ENCODE results near the gene TRPM3.

DNA sequence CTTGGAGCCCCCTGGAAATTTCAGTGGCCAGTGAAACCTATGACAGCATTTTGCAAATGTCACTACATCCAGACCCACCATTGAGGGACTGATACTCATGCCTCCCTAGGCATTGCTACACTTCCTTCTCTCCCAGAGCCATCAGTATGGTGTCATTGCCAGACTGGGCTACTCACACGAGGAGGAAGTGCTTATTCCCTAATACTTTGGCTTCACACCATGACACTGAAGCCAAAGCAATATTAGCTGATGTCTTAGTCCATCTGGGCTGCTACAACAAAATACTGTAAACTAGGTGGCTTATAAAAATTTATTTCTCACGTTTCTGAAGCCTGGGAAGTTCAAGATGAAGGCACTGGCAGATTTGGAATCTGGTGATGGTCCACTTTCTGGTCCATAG, 22.6 kb downstream of the TRPM3 start:
- TF ChIP-seq POLR2AphosphoS5 (IDR thresholded peaks at IDR 0.05; ENCODE audit: low read depth, low read length) (no peak), TCF7L2 (IDR thresholded peaks at IDR 0.05; ENCODE audit: low read depth, low read length) (no peak)
- TF ChIP-seq, protein P1, sequence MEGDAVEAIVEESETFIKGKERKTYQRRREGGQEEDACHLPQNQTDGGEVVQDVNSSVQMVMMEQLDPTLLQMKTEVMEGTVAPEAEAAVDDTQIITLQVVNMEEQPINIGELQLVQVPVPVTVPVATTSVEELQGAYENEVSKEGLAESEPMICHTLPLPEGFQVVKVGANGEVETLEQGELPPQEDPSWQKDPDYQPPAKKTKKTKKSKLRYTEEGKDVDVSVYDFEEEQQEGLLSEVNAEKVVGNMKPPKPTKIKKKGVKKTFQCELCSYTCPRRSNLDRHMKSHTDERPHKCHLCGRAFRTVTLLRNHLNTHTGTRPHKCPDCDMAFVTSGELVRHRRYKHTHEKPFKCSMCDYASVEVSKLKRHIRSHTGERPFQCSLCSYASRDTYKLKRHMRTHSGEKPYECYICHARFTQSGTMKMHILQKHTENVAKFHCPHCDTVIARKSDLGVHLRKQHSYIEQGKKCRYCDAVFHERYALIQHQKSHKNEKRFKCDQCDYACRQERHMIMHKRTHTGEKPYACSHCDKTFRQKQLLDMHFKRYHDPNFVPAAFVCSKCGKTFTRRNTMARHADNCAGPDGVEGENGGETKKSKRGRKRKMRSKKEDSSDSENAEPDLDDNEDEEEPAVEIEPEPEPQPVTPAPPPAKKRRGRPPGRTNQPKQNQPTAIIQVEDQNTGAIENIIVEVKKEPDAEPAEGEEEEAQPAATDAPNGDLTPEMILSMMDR (IDR thresholded peaks at IDR 0.05) = no peak
- TF ChIP-seq, protein P2, sequence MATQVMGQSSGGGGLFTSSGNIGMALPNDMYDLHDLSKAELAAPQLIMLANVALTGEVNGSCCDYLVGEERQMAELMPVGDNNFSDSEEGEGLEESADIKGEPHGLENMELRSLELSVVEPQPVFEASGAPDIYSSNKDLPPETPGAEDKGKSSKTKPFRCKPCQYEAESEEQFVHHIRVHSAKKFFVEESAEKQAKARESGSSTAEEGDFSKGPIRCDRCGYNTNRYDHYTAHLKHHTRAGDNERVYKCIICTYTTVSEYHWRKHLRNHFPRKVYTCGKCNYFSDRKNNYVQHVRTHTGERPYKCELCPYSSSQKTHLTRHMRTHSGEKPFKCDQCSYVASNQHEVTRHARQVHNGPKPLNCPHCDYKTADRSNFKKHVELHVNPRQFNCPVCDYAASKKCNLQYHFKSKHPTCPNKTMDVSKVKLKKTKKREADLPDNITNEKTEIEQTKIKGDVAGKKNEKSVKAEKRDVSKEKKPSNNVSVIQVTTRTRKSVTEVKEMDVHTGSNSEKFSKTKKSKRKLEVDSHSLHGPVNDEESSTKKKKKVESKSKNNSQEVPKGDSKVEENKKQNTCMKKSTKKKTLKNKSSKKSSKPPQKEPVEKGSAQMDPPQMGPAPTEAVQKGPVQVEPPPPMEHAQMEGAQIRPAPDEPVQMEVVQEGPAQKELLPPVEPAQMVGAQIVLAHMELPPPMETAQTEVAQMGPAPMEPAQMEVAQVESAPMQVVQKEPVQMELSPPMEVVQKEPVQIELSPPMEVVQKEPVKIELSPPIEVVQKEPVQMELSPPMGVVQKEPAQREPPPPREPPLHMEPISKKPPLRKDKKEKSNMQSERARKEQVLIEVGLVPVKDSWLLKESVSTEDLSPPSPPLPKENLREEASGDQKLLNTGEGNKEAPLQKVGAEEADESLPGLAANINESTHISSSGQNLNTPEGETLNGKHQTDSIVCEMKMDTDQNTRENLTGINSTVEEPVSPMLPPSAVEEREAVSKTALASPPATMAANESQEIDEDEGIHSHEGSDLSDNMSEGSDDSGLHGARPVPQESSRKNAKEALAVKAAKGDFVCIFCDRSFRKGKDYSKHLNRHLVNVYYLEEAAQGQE (IDR thresholded peaks at IDR 0.05; ENCODE audit: insufficient read depth in 1 of 2, low read depth in 2 of 2, low read length in 1 of 2) = no peak

Data from Panc1 (cell line).